ENCODE results near the gene PTAFR.

PTAFR gene

GRCh38 chr1:28194326-28195035 is 18.0 kb upstream of the PTAFR start:
- H3K4me3 ChIP-seq (replicated peaks; ENCODE audit: insufficient read depth, low read length), result no peak overlapping the region
- no peaks in the 10 kb centered on the region for H3K27me3 ChIP-seq (ENCODE audit: insufficient read depth, poor library complexity, severe bottlenecking)
- H3K27ac ChIP-seq (replicated peaks), result no peak overlapping the region
- TF ChIP-seq REST (IDR thresholded peaks at IDR 0.05; ENCODE audit: insufficient replicate concordance, low read depth) (no peak), POLR2AphosphoS5 (IDR thresholded peaks at IDR 0.05; ENCODE audit: low read depth) (no peak), CTCF (IDR thresholded peaks at IDR 0.05; ENCODE audit: insufficient read depth, low read length) (no peak), SPI1 (IDR thresholded peaks at IDR 0.05; ENCODE audit: borderline replicate concordance, low read depth) (no peak), GABPA (IDR thresholded peaks at IDR 0.05; ENCODE audit: low read depth) (no peak)
- DNase-seq (ENCODE audit: low read depth in 1 of 2, low spot score in 1 of 2), result no peak

- Histone ChIP-seq H3K4me3 (replicated peaks; ENCODE audit: insufficient read depth, low read length) (no peak overlapping the region), H3K27ac (replicated peaks) (no peak overlapping the region), H3K27me3 (ENCODE audit: insufficient read depth, poor library complexity, severe bottlenecking) (no peaks in the 10 kb centered on the region)
- DNase-seq (ENCODE audit: low read depth in 1 of 2, low spot score in 1 of 2), result no peak
- TF ChIP-seq REST (IDR thresholded peaks at IDR 0.05; ENCODE audit: insufficient replicate concordance, low read depth) (no peak), CTCF (IDR thresholded peaks at IDR 0.05; ENCODE audit: insufficient read depth, low read length) (no peak), GABPA (IDR thresholded peaks at IDR 0.05; ENCODE audit: low read depth) (no peak)
These were observed 17.2 kb upstream of the PTAFR start for GRCh38 chr1:28193701-28194161.

GRCh38 chr1:28190996-28191645 is 14.6 kb upstream of the PTAFR start:
- H3K4me3 ChIP-seq (replicated peaks; ENCODE audit: insufficient read depth, low read length), result no peak overlapping the region
- DNase-seq (ENCODE audit: low read depth in 1 of 2, low spot score in 1 of 2), result no peak
- no peaks in the 10 kb centered on the region for H3K27me3 ChIP-seq (ENCODE audit: insufficient read depth, poor library complexity, severe bottlenecking)
- no peak overlapping the region for H3K27ac ChIP-seq (replicated peaks)
- TF ChIP-seq POLR2AphosphoS5 (IDR thresholded peaks at IDR 0.05; ENCODE audit: low read depth), result no peak
- no peak for TF ChIP-seq CTCF (IDR thresholded peaks at IDR 0.05; ENCODE audit: insufficient read depth, low read length)
- no peak for TF ChIP-seq SPI1 (IDR thresholded peaks at IDR 0.05; ENCODE audit: borderline replicate concordance, low read depth)
- TF ChIP-seq REST (IDR thresholded peaks at IDR 0.05; ENCODE audit: insufficient replicate concordance, low read depth), result no peak
- no peak for TF ChIP-seq GABPA (IDR thresholded peaks at IDR 0.05; ENCODE audit: low read depth)
